SJCRH30 (cell line): ENCODE results near the gene UTP20. TPM values are rescaled to one million over a fixed set of nuclear protein-coding genes. Genes with fewer than 3 reads are reported as not detected.

Experiments used
- DNase-seq, 2 experiments: peaks; one replicate each; pipeline ENCODE4 v3.0.0-alpha.2; 2015 to 2020
- H3K27ac ChIP-seq: fragments of 250-450 bp; sonication (Bioruptor Pico); 2 replicates; pipeline ENCODE4 v1.5.1; 2020; ENCODE audit warnings: mild to moderate bottlenecking, moderate library complexity
- H3K27me3 ChIP-seq: fragments of 250-450 bp; sonication (Bioruptor Pico); 2 replicates; pipeline ENCODE4 v1.5.1; 2020; ENCODE audit warnings: mild to moderate bottlenecking, moderate library complexity
- H3K36me3 ChIP-seq: fragments of 250-450 bp; sonication (Bioruptor Pico); 2 replicates; pipeline ENCODE4 v1.5.1; 2020; ENCODE audit warnings: mild to moderate bottlenecking, moderate library complexity
- H3K4me1 ChIP-seq: fragments of 250-450 bp; sonication (Bioruptor Pico); 2 replicates; pipeline ENCODE4 v1.5.1; 2020; ENCODE audit warnings: mild to moderate bottlenecking, moderate library complexity
- H3K4me3 ChIP-seq: fragments of 250-450 bp; sonication (Bioruptor Pico); 2 replicates; pipeline ENCODE4 v1.5.1; 2020; ENCODE audit warnings: mild to moderate bottlenecking, moderate library complexity
- H3K9me3 ChIP-seq: fragments of 250-450 bp; sonication (Bioruptor Pico); replicated peaks from 2 replicates; pipeline ENCODE4 v1.5.1; 2020; ENCODE audit warnings: mild to moderate bottlenecking, moderate library complexity
- total RNA-seq: library from RNA; depleted of rRNA; stranded (reverse); fragments of >200 nt; shearing (Covaris generic); gene quantifications from 2 replicates; pipeline ENCODE4 v1.2.3, GENCODE V29; 2014; rRNA removed

UTP20 gene
- total RNA-seq, 1 experiment from 2014 or later = 35.3 TPM

DNA sequence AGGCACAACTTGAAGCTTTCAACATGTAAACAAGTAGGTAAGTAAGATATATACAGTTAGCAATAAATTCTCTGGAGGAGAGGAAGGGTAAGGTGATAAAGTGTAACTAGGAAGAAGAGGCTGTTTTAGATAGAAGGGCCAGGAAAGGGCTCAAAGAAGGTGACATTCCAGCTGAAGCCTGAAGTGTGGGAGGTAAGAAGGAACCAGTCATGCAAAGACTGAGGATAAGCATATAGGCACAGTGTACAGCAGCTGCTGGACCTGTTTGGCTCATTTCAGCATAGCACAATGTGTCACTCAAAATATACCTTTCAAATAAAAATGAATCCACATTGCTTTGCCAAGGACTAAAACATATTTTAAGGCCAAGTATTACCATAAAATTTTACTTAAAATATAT lies 156.2 kb downstream of the UTP20 start:
- Histone ChIP-seq H3K27ac (no peak overlapping the region), H3K27me3 (no peaks in the 10 kb centered on the region), H3K9me3 (no peaks in the 10 kb centered on the region), H3K4me1 (no peaks in the 10 kb centered on the region), H3K4me3 (no peak overlapping the region), H3K36me3 (no peaks in the 10 kb centered on the region)
- DNase-seq = no peak

Other genes with a start within 250 kb of the UTP20 start
- gene SLC5A8, start 69.9 kb upstream of the UTP20 start, total RNA-seq = not detected in 2 replicates
- 47.9 and 57.1 TPM in 2 replicates for gene ARL1, start 127.7 kb downstream of the UTP20 start, total RNA-seq
- gene SPIC, start 195.2 kb downstream of the UTP20 start, total RNA-seq = not detected in 2 replicates